PC-9 (cell line): Measurements from ENCODE around the gene ADAM8. TPM values are rescaled to one million over a fixed set of nuclear protein-coding genes. Genes with fewer than 3 reads are reported as not detected.

Experiments
- BruUV-seq: library from RNA; stranded (reverse); fragments of 400-500 nt; replicated peaks from 2 replicates; lab custom pipeline; 2021; lab: Mats Ljungman, UMichigan
- CTCF ChIA-PET: fragments of 300-600 bp; sonication (Branson Sonifier 250); formaldehyde crosslinking; loops from one replicate; lab custom pipeline; 2022; ENCODE audit warnings: antibody characterized with exemption; lab: Charles Lee
- POLR2A ChIA-PET: fragments of 300-600 bp; sonication (Branson Sonifier 250); formaldehyde crosslinking; loops from one replicate; lab custom pipeline; 2022; ENCODE audit warnings: antibody characterized with exemption; ENCODE audit not compliant: unreplicated experiment; lab: Charles Lee
- DNase-seq, 2 experiments: peaks; one replicate each; pipeline versions ENCODE4 v3.0.0 to v3.0.0-alpha.2; 2015 to 2022; ENCODE audit warnings: mixed read lengths in 1 of 2
- H2AFZ ChIP-seq: fragments of 200-600 bp; sonication (generic); 2 replicates; pipeline ENCODE4 v1.8.1; 2017; ENCODE audit warnings: antibody characterized with exemption
- H3F3A ChIP-seq: fragments of 200-600 bp; sonication (generic); 2 replicates; pipeline ENCODE4 v1.8.1; 2017; ENCODE audit warnings: antibody characterized with exemption, mild to moderate bottlenecking, low read depth; ENCODE audit not compliant: insufficient read depth
- H3K27ac ChIP-seq: fragments of 200-600 bp; sonication (generic); 2 replicates; pipeline ENCODE4 v1.6.1; 2016; ENCODE audit warnings: mixed run types
- H3K27me3 ChIP-seq: fragments of 200-600 bp; sonication (generic); 2 replicates; pipeline ENCODE4 v1.6.1; 2016; ENCODE audit warnings: low read depth, mixed run types; ENCODE audit not compliant: insufficient read depth
- H3K36me3 ChIP-seq: fragments of 200-600 bp; sonication (generic); 2 replicates; pipeline ENCODE4 v1.6.1; 2016; ENCODE audit warnings: low read depth, mixed run types
- H3K4me1 ChIP-seq: fragments of 200-600 bp; sonication (generic); replicated peaks from 2 replicates; pipeline ENCODE4 v1.6.1; 2016; ENCODE audit warnings: mixed run types; ENCODE audit not compliant: insufficient read depth
- H3K4me2 ChIP-seq: fragments of 200-600 bp; sonication (generic); 2 replicates; pipeline ENCODE4 v1.6.1; 2017; ENCODE audit warnings: mixed run types
- H3K4me3 ChIP-seq: fragments of 200-600 bp; sonication (generic); 2 replicates; pipeline ENCODE4 v1.6.1; 2016; ENCODE audit warnings: mixed run types
- H3K79me2 ChIP-seq: fragments of 200-600 bp; sonication (generic); 2 replicates; pipeline ENCODE4 v1.6.1; 2017; ENCODE audit warnings: low read depth, mixed run types
- H3K9me2 ChIP-seq: fragments of 200-600 bp; sonication (generic); 2 replicates; pipeline ENCODE4 v1.8.1; 2017; ENCODE audit warnings: mild to moderate bottlenecking; ENCODE audit not compliant: insufficient read depth
- H3K9me3 ChIP-seq: fragments of 200-600 bp; sonication (generic); 2 replicates; pipeline ENCODE4 v1.8.1; 2016; ENCODE audit warnings: low read depth; ENCODE audit not compliant: insufficient read depth
- H4K20me1 ChIP-seq: fragments of 200-600 bp; sonication (generic); 2 replicates; pipeline ENCODE4 v1.8.1; 2017; ENCODE audit not compliant: insufficient read depth
- EZH2 ChIP-seq: fragments of 200-600 bp; sonication (generic); IDR thresholded peaks from 2 replicates; pipeline ENCODE4 v1.8.0; 2017; ENCODE audit warnings: antibody characterized with exemption, low read depth
- intact Hi-C: fragments of 100-400 bp; cut with micrococcal nuclease; formaldehyde crosslinking; loops from one replicate; pipeline ENCODE4 v1.10.0; 2022; ENCODE audit not compliant: unreplicated experiment
- total RNA-seq: library from RNA; stranded (reverse); gene quantifications from 2 replicates; pipeline ENCODE4 v1.2.3, GENCODE V29; 2021
- TF ChIP-seq, protein P1 (sequence below): fragments of 200-600 bp; sonication (generic); conservative IDR thresholded peaks from 2 replicates; pipeline ENCODE4 v1.6.1; 2017; ENCODE audit warnings: mixed run types, antibody characterized with exemption, mild to moderate bottlenecking, moderate library complexity

The ADAM8 gene
- total RNA-seq, 1 experiment from 2014 or later = 18.3 TPM

DNA sequence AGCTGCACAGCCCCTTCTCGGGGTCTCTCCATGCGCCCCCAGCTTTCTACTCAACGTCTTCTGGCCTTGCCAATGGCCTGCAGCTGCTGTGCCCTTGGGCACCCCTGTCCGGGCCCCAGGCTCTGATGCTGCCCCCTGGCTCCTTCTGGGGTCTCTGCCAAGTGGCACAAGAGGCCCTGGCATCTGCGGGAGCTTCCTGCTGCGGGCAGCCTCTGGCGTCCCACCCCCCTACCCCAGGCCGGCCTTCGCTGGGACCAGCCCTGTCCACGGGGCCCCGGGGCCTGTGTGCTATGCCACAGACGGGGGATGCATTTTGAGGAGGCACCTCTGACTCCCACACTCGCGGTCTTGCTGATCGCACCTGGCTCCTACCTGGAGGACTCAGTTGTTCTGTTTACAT is 36.7 kb downstream of the ADAM8 start:
- H3K4me2 ChIP-seq = no peak overlapping the region
- H4K20me1 ChIP-seq = no peaks in the 10 kb centered on the region
- no peaks in the 10 kb centered on the region for H3K36me3 ChIP-seq
- TF ChIP-seq, protein P1, sequence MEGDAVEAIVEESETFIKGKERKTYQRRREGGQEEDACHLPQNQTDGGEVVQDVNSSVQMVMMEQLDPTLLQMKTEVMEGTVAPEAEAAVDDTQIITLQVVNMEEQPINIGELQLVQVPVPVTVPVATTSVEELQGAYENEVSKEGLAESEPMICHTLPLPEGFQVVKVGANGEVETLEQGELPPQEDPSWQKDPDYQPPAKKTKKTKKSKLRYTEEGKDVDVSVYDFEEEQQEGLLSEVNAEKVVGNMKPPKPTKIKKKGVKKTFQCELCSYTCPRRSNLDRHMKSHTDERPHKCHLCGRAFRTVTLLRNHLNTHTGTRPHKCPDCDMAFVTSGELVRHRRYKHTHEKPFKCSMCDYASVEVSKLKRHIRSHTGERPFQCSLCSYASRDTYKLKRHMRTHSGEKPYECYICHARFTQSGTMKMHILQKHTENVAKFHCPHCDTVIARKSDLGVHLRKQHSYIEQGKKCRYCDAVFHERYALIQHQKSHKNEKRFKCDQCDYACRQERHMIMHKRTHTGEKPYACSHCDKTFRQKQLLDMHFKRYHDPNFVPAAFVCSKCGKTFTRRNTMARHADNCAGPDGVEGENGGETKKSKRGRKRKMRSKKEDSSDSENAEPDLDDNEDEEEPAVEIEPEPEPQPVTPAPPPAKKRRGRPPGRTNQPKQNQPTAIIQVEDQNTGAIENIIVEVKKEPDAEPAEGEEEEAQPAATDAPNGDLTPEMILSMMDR = no peak
- no peak for TF ChIP-seq EZH2
- POLR2A ChIA-PET = no interaction called here
- H3K79me2 ChIP-seq = no peaks in the 10 kb centered on the region
- no peaks in the 10 kb centered on the region for H3K4me1 ChIP-seq
- peaks cover 11% of the 10 kb centered on the region for H3K27me3 ChIP-seq
- BruUV-seq = no TSS peak
- H3K4me3 ChIP-seq = no peak overlapping the region
- no peak for DNase-seq
- CTCF ChIA-PET = no interaction called here
- no peaks in the 10 kb centered on the region for H3K9me2 ChIP-seq
- intact Hi-C loops = no loop called here
- H3K9me3 ChIP-seq = no peaks in the 10 kb centered on the region
- H2AFZ ChIP-seq = no peak overlapping the region
- no peaks in the 10 kb centered on the region for H3F3A ChIP-seq
- H3K27ac ChIP-seq = no peak overlapping the region

DNA sequence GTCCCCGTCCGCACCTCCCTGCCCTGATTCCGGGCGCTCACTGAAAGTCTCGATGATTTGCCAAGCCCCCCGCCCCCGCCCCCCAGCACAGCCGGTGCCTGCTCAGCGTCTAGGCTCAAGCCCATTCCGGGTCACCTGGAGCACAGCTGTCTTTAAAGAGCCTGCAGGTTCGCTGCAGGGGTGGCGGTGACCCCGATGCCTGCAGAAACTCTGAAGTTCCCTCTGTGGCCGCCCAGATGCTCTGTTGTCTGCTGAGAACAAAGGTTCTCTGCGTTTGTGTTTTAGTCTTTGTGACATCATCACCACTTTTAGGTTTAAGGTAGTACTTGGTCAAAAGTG is 38.2 kb downstream of the ADAM8 start:
- Histone ChIP-seq H3K4me1 (no peaks in the 10 kb centered on the region), H4K20me1 (no peaks in the 10 kb centered on the region), H3K27ac (no peak overlapping the region), H3K9me3 (no peaks in the 10 kb centered on the region), H3F3A (no peaks in the 10 kb centered on the region), H3K27me3 (peaks cover 11% of the 10 kb centered on the region), H3K79me2 (no peaks in the 10 kb centered on the region), H2AFZ (no peak overlapping the region), H3K4me2 (no peak overlapping the region), H3K36me3 (no peaks in the 10 kb centered on the region), H3K9me2 (no peaks in the 10 kb centered on the region), H3K4me3 (no peak overlapping the region)
- intact Hi-C loops = no loop called here
- no TSS peak for BruUV-seq
- ChIA-PET POLR2A (no interaction called here), CTCF (no interaction called here)
- no peak for DNase-seq
- TF ChIP-seq EZH2 = no peak
- TF ChIP-seq, protein P1 = no peak

DNA sequence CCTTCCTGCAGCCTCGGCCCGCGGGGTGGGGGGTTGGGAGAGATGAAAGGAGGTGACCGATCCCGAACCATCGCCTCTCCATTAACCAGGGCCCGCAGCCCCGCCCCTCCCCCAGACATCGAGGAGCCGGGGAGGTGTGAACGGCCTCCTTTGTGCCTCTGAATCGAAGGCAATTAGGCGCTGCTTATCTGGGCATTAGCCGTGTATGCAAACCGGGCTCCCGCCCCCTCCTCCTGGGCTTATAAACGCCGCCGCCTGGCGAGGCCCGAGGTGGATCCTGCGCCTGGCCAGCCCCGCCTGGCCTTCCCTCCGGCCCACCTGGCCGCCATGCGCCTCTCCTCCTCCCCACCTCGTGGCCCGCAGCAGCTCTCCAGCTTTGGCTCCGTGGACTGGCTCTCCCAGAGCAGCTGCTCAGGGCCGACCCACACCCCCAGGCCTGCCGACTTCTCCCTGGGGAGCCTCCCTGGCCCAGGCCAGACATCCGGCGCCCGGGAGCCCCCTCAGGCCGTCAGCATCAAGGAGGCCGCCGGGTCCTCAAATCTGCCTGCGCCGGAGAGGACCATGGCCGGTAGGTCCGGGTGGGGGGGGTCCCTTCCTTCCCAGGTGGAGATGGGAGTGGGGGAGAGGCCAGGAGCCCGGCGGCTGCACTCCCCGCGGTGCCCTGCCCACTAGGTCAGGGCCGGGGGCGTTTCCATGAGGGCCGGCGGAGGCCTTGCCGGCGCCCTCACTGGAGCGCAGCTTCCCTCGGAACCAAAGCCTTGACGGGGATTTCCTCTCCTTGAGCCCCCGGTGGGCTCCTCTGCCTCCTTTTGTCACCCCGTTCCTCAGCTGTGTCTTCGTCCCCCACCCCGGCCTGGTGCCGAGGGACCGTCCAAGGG is 38.8 kb downstream of the ADAM8 start, which contains the start of gene VENTX:
TSS of gene VENTX (plus strand) at position 268 of the 878 bp plus-strand sequence. CDS start at position 328, 60 bp downstream.
- no TSS peak for BruUV-seq
- CTCF ChIA-PET = interaction anchor here (0.7 kb wide), 1 partner anchor 31 kb away, joined by 5 read pairs; no protein-coding TSS in a partner anchor
- H3F3A ChIP-seq = no peaks in the 10 kb centered on the region
- H3K4me2 ChIP-seq = no peak within 1 kb of the TSS
- no peak within 1 kb of the TSS for H3K27ac ChIP-seq
- H3K79me2 ChIP-seq = no peaks in the 10 kb centered on the region
- TF ChIP-seq EZH2 = no peak
- TF ChIP-seq, protein P1 = no peak
- H4K20me1 ChIP-seq = no peaks in the 10 kb centered on the region
- DNase-seq = no peak
- H3K9me2 ChIP-seq = no peaks in the 10 kb centered on the region
- H3K27me3 ChIP-seq = peaks cover 11% of the 10 kb centered on the region
- H2AFZ ChIP-seq = no peak within 1 kb of the TSS
- H3K9me3 ChIP-seq = no peaks in the 10 kb centered on the region
- H3K4me1 ChIP-seq = no peaks in the 10 kb centered on the region
- no peak within 1 kb of the TSS for H3K4me3 ChIP-seq
- intact Hi-C loops = no loop called here
- no peaks in the 10 kb centered on the region for H3K36me3 ChIP-seq
- POLR2A ChIA-PET = no interaction called here
